ENCODE data around the gene PDE9A.

The PDE9A gene

DNA sequence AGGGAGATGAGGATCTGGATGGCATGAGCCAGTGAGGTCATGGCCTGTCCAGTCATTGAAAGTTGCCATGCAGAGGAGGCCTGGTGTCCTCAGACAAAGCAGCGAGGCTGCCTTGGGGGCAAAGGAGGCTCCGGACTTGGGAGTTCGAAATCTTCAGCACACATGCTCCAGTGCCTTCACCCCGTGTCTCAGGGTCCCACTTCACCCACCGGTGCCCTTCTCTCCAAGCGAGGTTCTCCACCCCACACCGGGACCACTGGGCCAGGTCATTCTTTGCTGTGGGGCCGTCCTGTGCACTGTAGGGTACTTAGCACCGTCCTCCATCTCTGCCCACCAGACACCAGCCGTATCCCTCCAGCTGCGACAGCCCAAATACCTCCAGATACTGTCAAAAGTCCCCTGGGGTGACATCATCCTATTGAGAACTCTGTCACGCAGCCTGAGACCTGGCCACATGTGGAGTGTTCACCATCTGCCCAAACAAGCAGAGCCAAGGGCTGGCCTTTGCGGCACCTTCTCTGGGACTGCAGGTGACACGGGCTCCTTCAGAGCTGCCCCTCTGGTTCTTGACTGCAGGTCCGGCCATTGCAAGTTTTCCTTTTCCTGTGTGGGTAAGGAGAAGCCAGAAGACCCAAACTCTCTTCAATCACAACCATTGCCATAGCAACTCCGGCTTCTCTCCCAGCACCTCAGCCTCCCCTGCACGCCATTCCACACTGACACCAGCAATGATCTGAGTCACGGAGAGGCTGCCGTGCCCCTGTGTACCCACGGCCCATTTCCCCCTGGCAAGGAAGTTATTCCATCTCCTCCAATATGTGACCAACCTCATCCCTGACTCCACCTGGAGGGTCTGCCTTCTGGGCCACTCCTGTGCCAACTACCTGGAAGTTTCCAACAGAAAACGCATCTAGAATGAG, 20.4 kb upstream of the PDE9A start:
- H3K9me3 Mint-ChIP-seq: no peaks in the 10 kb centered on the region
- ATAC-seq (no peak), DNase-seq (ENCODE audit: low spot score in 2 of 2) (no peak)
- H3K27ac Mint-ChIP-seq: no peak overlapping the region
- no peaks in the 10 kb centered on the region for H3K36me3 Mint-ChIP-seq
- H3K4me1 Mint-ChIP-seq: no peaks in the 10 kb centered on the region
- no peak overlapping the region for H3K4me3 Mint-ChIP-seq

- ATAC-seq (no peak), DNase-seq (ENCODE audit: low spot score in 2 of 2) (no peak)
- H3K36me3 Mint-ChIP-seq: no peaks in the 10 kb centered on the region
- H3K9me3 Mint-ChIP-seq: no peaks in the 10 kb centered on the region
- H3K27ac Mint-ChIP-seq: no peak overlapping the region
- no peak overlapping the region for H3K4me3 Mint-ChIP-seq
- H3K4me1 Mint-ChIP-seq: no peaks in the 10 kb centered on the region
These were observed 19.6 kb upstream of the PDE9A start for GRCh38 chr21:42633858-42634257.

DNA sequence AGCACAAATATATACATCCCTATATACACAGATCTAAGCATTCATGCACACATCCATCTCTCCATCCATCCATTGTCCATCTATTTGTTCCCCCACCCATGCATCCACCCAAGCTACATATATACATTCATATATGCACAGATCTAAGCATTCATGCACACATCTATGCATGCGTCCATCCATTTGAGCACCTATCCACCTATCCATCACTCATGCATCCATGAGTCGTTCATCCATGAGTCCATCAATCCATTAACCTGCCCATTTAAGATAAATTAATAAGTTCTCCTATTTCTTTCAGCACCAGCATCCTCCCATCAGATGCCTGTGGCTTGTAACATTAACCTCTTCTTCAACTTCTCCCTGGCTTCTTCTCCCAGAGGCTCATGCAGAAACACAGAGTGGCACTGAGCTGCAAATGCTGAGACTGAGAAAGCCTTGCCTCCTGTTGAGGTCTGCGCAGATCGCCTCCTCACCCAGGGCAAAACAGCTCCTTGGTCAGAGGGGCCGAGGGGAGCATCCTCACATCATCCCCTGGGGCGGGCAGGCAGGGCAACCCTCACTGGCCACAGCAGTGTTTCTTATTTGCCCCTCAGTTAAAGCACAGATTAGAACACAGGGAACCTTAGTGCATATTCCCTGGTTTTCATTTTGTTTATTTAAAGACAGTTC, 17.4 kb upstream of the PDE9A start:
- Mint-ChIP-seq H3K27ac (no peak overlapping the region), H3K36me3 (no peaks in the 10 kb centered on the region), H3K9me3 (no peaks in the 10 kb centered on the region), H3K4me3 (no peak overlapping the region), H3K4me1 (no peaks in the 10 kb centered on the region)
- ATAC-seq (no peak), DNase-seq (ENCODE audit: low spot score in 2 of 2) (no peak)

- Mint-ChIP-seq H3K4me3 (no peak overlapping the region), H3K4me1 (no peaks in the 10 kb centered on the region), H3K36me3 (no peaks in the 10 kb centered on the region), H3K27ac (no peak overlapping the region), H3K9me3 (no peaks in the 10 kb centered on the region)
- DNase-seq (ENCODE audit: low spot score in 2 of 2): no peak
- no peak for ATAC-seq
These were observed 16.7 kb upstream of the PDE9A start for GRCh38 chr21:42636520-42637266.

DNA sequence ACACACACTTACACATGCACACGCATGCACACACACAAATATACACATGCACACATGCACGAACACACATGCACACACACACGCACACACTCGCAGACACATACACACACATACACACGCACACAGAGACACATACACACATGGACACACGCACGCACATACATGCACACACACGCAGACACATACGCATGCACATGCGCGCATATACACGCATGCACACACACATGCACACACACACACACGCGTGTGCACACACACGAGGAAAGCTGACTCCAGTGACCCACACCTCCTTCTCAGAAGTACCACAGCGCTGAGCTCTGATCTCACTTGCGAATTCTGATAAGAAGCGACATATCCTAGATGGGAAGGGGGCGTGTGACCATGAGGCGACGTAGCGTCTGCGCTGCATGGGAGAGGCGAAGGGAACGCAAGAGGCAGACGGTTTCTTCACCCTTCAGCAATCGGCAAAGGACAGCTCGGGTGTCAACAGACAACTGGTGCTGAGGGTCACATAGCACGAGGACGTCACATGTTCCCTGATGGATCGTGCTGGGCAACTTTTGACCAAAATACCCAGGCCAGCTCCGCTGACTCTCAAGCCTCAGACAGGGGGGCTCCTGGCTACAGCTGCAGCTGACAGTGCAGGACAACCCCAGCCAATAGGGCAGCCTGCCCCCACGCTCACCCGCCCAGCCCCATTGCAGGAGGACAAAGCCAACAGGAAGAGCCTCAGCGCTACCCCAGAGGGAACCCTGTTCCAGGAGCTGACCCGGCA, 16.0 kb upstream of the PDE9A start:
- Mint-ChIP-seq H3K36me3 (no peaks in the 10 kb centered on the region), H3K4me3 (no peak overlapping the region), H3K9me3 (no peaks in the 10 kb centered on the region), H3K4me1 (no peaks in the 10 kb centered on the region), H3K27ac (no peak overlapping the region)
- DNase-seq (ENCODE audit: low spot score in 2 of 2) (no peak), ATAC-seq (no peak)

DNA sequence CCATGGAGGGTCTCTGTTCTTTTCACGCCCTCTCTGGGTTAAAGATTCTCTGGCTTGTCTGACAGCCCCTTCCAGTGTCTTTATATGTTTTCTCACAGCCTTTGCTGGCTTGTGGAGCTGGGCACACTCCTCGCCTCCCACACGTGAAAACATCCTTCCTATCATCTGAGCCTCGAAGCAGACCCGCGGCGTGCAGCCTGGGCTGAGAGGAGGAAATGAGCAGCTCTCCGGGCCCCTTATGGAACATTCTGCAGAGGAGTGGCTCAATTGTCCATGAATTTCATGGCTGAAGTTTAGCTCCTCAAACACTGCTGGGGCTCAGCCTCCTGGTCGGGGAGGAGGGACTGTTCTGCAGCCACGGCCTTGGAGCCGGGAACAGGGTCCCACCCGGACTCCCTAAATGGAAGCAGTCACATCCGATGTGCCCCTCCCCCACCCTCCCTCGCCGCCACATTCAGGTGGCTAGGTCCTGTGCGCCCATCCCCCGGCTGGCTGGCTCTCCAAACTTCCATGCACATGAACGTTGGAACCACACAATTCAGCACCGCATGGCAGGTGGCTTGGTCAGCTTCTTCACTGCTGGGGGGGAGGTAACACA, 15.1 kb upstream of the PDE9A start:
- H3K4me3 Mint-ChIP-seq: no peak overlapping the region
- H3K9me3 Mint-ChIP-seq: no peaks in the 10 kb centered on the region
- no peak for ATAC-seq
- H3K36me3 Mint-ChIP-seq: no peaks in the 10 kb centered on the region
- H3K27ac Mint-ChIP-seq: no peak overlapping the region
- no peak for DNase-seq (ENCODE audit: low spot score in 2 of 2)
- no peaks in the 10 kb centered on the region for H3K4me1 Mint-ChIP-seq

DNA sequence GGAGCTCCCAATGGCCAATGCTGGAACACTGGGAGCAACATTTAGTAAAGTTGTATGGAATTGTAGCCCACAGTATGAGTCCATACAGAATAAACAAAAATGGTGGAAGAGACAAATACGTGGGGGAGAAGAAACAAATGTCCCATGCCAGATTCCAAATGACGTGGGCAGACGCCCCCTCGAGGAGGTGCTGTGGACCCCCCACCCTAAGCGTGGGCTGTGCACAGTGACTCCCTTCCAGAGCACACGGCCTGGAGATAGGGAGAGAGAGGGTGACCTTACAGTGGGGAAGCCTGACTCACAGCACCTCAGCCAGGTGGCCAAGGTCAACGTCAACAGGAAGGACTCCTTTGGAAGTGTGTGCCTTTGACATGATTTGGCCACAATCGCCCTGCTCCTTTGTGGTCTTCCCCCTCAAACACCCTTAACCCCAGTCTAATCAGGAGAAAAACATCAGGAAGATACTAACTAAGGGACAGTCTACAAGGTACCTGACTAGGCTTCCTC, 13.7 kb upstream of the PDE9A start:
- Mint-ChIP-seq H3K36me3 (no peaks in the 10 kb centered on the region), H3K9me3 (no peaks in the 10 kb centered on the region), H3K4me3 (no peak overlapping the region), H3K27ac (no peak overlapping the region), H3K4me1 (no peaks in the 10 kb centered on the region)
- DNase-seq (ENCODE audit: low spot score in 2 of 2) (no peak), ATAC-seq (no peak)

DNA sequence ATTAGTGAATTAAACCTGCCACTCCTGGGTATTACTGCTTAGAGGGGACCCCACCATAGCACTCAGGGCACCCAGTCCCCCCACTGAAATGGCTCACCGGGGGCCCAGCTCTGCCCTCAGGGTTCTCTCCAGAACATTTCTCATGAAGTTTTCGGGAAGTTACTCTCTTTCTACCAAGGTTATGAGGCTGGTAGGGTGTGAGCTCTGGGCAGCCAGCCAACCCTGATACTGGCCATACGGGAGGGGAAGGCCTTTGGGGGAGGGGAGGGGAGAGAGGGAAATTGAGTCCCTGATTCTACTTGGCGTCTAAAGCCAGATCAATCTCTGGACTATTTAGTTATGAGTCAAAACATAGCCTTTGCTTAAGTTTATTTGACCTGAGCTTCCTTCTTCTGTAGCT, 12.9 kb upstream of the PDE9A start:
- Mint-ChIP-seq H3K9me3 (no peaks in the 10 kb centered on the region), H3K27ac (no peak overlapping the region), H3K4me3 (no peak overlapping the region), H3K4me1 (no peaks in the 10 kb centered on the region), H3K36me3 (no peaks in the 10 kb centered on the region)
- DNase-seq (ENCODE audit: low spot score in 2 of 2) (no peak), ATAC-seq (no peak)

DNA sequence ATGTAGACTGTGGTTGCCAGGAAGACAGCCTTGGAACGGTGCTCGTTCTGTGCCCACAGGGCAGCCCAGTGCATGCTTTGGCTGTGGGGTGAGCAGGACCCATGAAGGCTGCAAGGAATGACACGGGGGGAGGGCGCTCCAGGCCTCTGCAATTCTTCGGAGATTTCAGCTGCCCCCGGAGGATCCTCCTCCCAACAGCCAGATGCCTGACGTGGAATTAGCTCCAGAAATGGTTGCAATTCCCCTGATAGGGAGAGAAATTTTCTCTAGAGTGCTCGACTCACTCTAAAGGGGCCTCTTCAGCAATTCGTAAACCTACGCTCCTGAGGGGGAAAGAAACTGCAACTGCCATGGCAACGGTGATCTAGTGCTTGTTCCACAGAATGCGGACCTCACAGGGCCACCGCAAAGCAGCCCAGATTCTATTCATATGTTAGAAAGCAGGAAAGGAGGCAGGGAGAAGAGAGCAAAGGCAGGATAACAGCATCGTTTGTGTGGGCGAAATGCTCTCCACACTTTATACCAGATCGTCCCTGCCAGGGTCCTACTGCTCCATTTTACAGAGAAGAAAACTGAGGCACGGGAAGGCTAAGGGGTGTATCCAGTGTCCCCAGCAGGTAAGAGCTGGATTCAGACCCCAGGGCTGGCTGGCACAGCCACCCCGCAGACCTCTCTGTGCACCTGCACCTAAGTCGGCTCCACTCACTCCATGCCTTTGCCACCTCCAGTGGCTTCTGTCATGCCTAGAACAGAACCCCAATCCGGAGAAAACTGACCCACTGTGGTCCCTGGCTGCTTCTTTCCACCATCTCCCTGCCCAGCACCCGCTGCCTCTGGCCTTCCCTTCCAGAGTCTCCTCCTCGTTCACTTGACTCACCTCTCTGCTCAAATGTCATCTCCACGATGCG, 11.9 kb upstream of the PDE9A start:
- no peak overlapping the region for H3K4me3 Mint-ChIP-seq
- H3K27ac Mint-ChIP-seq: no peak overlapping the region
- no peak for ATAC-seq
- no peaks in the 10 kb centered on the region for H3K9me3 Mint-ChIP-seq
- no peaks in the 10 kb centered on the region for H3K36me3 Mint-ChIP-seq
- DNase-seq (ENCODE audit: low spot score in 2 of 2): no peak
- H3K4me1 Mint-ChIP-seq: no peaks in the 10 kb centered on the region

DNA sequence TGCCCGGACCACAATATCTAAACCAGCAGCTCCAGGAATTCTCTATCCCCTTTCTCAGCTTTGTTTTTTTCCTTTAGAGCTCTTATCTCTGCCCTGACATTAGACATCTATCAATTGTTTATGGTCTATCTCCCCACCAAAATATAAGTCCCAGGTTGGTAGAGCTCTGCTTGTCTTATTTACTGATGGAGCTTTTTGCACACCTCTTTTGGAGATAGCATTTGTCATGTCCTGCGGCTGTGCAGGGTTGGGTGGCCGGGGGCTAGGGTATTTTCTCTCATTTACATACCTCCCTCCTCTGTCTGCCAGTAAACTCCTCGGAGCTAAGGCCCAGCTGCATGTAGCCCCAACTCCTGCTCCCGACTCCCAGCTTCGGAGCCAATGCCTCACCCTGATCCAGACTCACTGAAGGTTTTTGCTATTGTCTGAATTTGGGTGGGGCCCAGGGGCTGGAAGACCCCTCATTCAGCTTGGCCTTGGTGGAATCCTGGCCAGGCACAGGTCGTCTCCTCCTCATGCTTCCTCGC, 11.1 kb upstream of the PDE9A start:
- no peak for ATAC-seq
- H3K4me3 Mint-ChIP-seq: no peak overlapping the region
- no peaks in the 10 kb centered on the region for H3K36me3 Mint-ChIP-seq
- DNase-seq (ENCODE audit: low spot score in 2 of 2): no peak
- H3K27ac Mint-ChIP-seq: peak overlapping the region; percentile 10
- no peaks in the 10 kb centered on the region for H3K9me3 Mint-ChIP-seq
- H3K4me1 Mint-ChIP-seq: no peaks in the 10 kb centered on the region

GRCh38 chr21:42644223-42645208, 8.9 kb upstream of the PDE9A start:
- DNase-seq (ENCODE audit: low spot score in 2 of 2): no peak

DNA sequence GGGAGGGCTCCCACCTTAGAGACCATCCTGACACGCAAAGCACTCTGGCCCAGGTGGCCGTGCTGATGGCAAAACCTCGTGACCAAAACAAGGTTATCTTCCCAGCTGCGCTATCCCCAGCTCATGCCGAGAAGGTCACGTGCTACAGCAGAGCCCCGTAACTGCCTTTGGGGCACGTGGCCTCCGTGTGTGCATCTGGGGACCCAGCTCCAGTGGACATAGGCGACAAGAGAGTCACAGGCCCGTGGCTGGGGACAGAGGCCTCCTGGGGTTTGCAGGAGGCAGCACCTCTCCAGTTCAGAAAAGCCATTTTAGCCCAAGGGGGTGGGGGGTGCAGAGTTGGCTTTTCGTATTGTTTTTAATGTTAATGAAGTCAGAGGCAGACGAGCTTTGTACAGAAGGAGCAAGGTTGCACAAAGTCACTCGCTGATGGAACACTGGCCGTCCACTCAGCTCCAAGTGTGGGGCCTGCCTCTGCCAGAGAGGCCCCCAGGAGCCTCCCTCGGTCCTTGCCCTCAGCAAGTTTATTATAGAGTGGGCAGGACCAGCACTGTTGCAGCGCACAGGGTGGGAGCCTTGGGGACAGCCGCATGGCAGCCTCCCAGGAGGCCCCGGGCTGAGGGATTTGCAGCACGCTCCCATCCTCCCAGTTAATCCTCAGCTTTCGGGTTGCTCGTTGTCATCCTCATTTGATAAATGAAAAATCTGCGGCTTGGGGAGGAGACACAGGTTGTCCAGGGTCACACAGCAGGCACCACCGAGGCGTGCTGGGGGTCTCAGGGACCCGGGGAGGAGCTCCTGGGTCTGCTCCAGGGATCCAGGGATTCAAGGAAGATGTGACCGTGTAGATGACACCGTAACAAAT, 8.0 kb upstream of the PDE9A start:
- DNase-seq (ENCODE audit: low spot score in 2 of 2) (no peak), ATAC-seq (no peak)
- Mint-ChIP-seq H3K4me3 (no peak overlapping the region), H3K4me1 (no peaks in the 10 kb centered on the region), H3K36me3 (no peaks in the 10 kb centered on the region), H3K9me3 (no peaks in the 10 kb centered on the region), H3K27ac (no peak overlapping the region)

More at GRCh38 chr21:42644223-42645208, 8.9 kb upstream of the PDE9A start:
- H3K9me3 Mint-ChIP-seq: no peaks in the 10 kb centered on the region
- ATAC-seq: no peak
- no peaks in the 10 kb centered on the region for H3K36me3 Mint-ChIP-seq
- no peak overlapping the region for H3K27ac Mint-ChIP-seq
- H3K4me3 Mint-ChIP-seq: no peak overlapping the region
- H3K4me1 Mint-ChIP-seq: no peaks in the 10 kb centered on the region
